ENCODE measurements around the gene ANGPTL1.

ANGPTL1 gene

DNA sequence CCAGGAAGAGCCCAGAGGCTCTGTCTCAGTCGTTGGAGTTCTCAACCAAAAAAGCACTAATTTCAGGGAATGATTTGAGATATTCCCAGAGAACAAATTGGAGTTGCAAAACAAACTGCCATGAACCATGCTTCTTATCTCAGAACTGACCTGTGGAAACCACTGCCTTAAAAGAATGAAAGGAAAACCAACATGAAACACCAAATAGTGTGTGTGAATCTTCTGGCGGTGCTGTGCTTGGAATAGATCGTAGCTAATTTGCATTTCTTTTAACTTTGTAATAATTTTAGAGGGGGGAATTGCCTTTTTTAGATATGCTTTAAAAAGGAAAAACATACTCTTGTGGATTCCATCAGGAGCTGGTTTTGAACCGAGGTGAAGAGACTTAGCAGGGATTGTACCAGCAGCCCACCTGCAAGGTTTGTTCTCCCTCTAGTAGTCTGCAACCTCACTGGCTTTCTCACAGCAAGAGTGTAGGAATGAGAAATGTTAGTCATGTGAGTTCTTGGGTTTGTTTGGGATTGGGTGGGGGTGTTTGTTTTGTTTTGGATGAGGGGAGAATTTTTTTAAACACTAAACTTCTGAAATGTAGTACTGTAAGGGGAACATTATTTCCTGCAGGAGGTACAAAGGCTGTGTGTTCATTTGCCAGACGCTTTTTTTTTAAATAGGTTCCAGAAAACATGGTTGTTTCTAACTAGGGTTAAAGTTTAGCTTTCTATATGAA, 45.7 kb upstream of the ANGPTL1 start:
- Histone ChIP-seq H2BK12ac (ENCODE audit: low read length in 2 of 2) (no peak overlapping the region), H3K4me2 (ENCODE audit: low read length, poor library complexity, severe bottlenecking) (no peak overlapping the region), H3K4me1 (ENCODE audit: control insufficient read depth, insufficient read depth, low read depth, low read length) (no peaks in the 10 kb centered on the region), H2BK5ac (ENCODE audit: low read depth, low read length, poor library complexity, severe bottlenecking) (no peak overlapping the region), H2BK15ac (ENCODE audit: low read depth, poor library complexity, severe bottlenecking) (no peak overlapping the region), H4K8ac (ENCODE audit: low read length) (no peak overlapping the region), H3K14ac (ENCODE audit: low read length in 2 of 2) (no peak overlapping the region), H3K18ac (ENCODE audit: low read depth in 1 of 2, low read length in 2 of 2) (no peak overlapping the region), H3K79me1 (replicated peaks; ENCODE audit: low read length, poor library complexity, severe bottlenecking) (peaks cover 13% of the 10 kb centered on the region), H3K23ac (ENCODE audit: low read length in 2 of 2) (no peak overlapping the region), H3K27ac (ENCODE audit: low read length, poor library complexity, severe bottlenecking) (no peak overlapping the region), H3K9ac (ENCODE audit: low read length) (no peak overlapping the region), H2BK120ac (ENCODE audit: low read depth, low read length) (no peak overlapping the region), H3K36me3 (ENCODE audit: control insufficient read depth in 1 of 2, insufficient read depth in 2 of 2, low read depth in 1 of 2, low read length in 2 of 2) (peaks cover 12 to 90% of the 10 kb centered on the region in 2 experiments), H2AFZ (ENCODE audit: low read depth, low read length) (no peak overlapping the region), H2AK5ac (ENCODE audit: low read length, severe bottlenecking) (no peak overlapping the region), H3K27me3 (ENCODE audit: control insufficient read depth in 1 of 2, insufficient read depth in 1 of 2, low read length in 2 of 2) (no peaks in the 10 kb centered on the region), H4K91ac (ENCODE audit: low read length) (no peak overlapping the region), H3K4ac (ENCODE audit: low read depth in 1 of 2, low read length in 2 of 2) (no peak overlapping the region), H3K4me3 (ENCODE audit: insufficient read depth in 1 of 2, low read depth in 1 of 2, low read length in 2 of 2) (no peak overlapping the region), H3K9me3 (ENCODE audit: control insufficient read depth, low read length) (no peaks in the 10 kb centered on the region)
- DNase-seq: no peak
- WGBS: 94% methylated on average over 5 of the region's 5 CpGs

- Histone ChIP-seq H3K23ac (ENCODE audit: low read length in 2 of 2) (no peak overlapping the region), H2BK15ac (ENCODE audit: low read depth, poor library complexity, severe bottlenecking) (no peak overlapping the region), H2BK12ac (ENCODE audit: low read length in 2 of 2) (no peak overlapping the region), H2BK5ac (ENCODE audit: low read depth, low read length, poor library complexity, severe bottlenecking) (no peak overlapping the region), H4K8ac (ENCODE audit: low read length) (no peak overlapping the region), H3K36me3 (ENCODE audit: control insufficient read depth in 1 of 2, insufficient read depth in 2 of 2, low read depth in 1 of 2, low read length in 2 of 2) (peaks cover 12 to 72% of the 10 kb centered on the region in 2 experiments), H3K9me3 (ENCODE audit: control insufficient read depth, low read length) (no peaks in the 10 kb centered on the region), H2AFZ (ENCODE audit: low read depth, low read length) (no peak overlapping the region), H3K4ac (ENCODE audit: low read depth in 1 of 2, low read length in 2 of 2) (no peak overlapping the region), H4K91ac (ENCODE audit: low read length) (no peak overlapping the region), H3K4me3 (ENCODE audit: insufficient read depth in 1 of 2, low read depth in 1 of 2, low read length in 2 of 2) (no peak overlapping the region), H3K4me2 (ENCODE audit: low read length, poor library complexity, severe bottlenecking) (no peak overlapping the region), H3K9ac (ENCODE audit: low read length) (no peak overlapping the region), H2BK120ac (ENCODE audit: low read depth, low read length) (no peak overlapping the region), H3K14ac (ENCODE audit: low read length in 2 of 2) (no peak overlapping the region), H3K4me1 (ENCODE audit: control insufficient read depth, insufficient read depth, low read depth, low read length) (no peaks in the 10 kb centered on the region), H3K79me1 (replicated peaks; ENCODE audit: low read length, poor library complexity, severe bottlenecking) (peaks cover 15% of the 10 kb centered on the region), H3K27ac (ENCODE audit: low read length, poor library complexity, severe bottlenecking) (no peak overlapping the region), H3K18ac (ENCODE audit: low read depth in 1 of 2, low read length in 2 of 2) (no peak overlapping the region), H3K27me3 (ENCODE audit: control insufficient read depth in 1 of 2, insufficient read depth in 1 of 2, low read length in 2 of 2) (no peaks in the 10 kb centered on the region), H2AK5ac (ENCODE audit: low read length, severe bottlenecking) (no peak overlapping the region)
- 91% methylated on average over 1 of the region's 2 CpGs for WGBS
- no peak for DNase-seq
Observed at GRCh38 chr1:178912597-178912996, 41.7 kb upstream of the ANGPTL1 start.

- no peaks in the 10 kb centered on the region for H3K27me3 ChIP-seq (ENCODE audit: control insufficient read depth in 1 of 2, insufficient read depth in 1 of 2, low read length in 2 of 2)
- no peak overlapping the region for H4K91ac ChIP-seq (ENCODE audit: low read length)
- H3K4me1 ChIP-seq (ENCODE audit: control insufficient read depth, insufficient read depth, low read depth, low read length): no peaks in the 10 kb centered on the region
- H4K8ac ChIP-seq (ENCODE audit: low read length): no peak overlapping the region
- H3K18ac ChIP-seq (ENCODE audit: low read depth in 1 of 2, low read length in 2 of 2): no peak overlapping the region
- H3K36me3 ChIP-seq (ENCODE audit: control insufficient read depth in 1 of 2, insufficient read depth in 2 of 2, low read depth in 1 of 2, low read length in 2 of 2): peaks cover 11 to 72% of the 10 kb centered on the region in 2 experiments
- H3K9me3 ChIP-seq (ENCODE audit: control insufficient read depth, low read length): no peaks in the 10 kb centered on the region
- no peak overlapping the region for H2BK120ac ChIP-seq (ENCODE audit: low read depth, low read length)
- no peak overlapping the region for H3K4me3 ChIP-seq (ENCODE audit: insufficient read depth in 1 of 2, low read depth in 1 of 2, low read length in 2 of 2)
- H2BK15ac ChIP-seq (ENCODE audit: low read depth, poor library complexity, severe bottlenecking): no peak overlapping the region
- H3K4ac ChIP-seq (ENCODE audit: low read depth in 1 of 2, low read length in 2 of 2): no peak overlapping the region
- 94% methylated on average over 1 of the region's 1 CpG for WGBS
- H2BK5ac ChIP-seq (ENCODE audit: low read depth, low read length, poor library complexity, severe bottlenecking): no peak overlapping the region
- no peak overlapping the region for H3K14ac ChIP-seq (ENCODE audit: low read length in 2 of 2)
- H3K79me1 ChIP-seq (replicated peaks; ENCODE audit: low read length, poor library complexity, severe bottlenecking): peaks cover 14% of the 10 kb centered on the region
- no peak overlapping the region for H3K4me2 ChIP-seq (ENCODE audit: low read length, poor library complexity, severe bottlenecking)
- H3K23ac ChIP-seq (ENCODE audit: low read length in 2 of 2): no peak overlapping the region
- no peak overlapping the region for H2AK5ac ChIP-seq (ENCODE audit: low read length, severe bottlenecking)
- no peak overlapping the region for H3K9ac ChIP-seq (ENCODE audit: low read length)
- no peak overlapping the region for H3K27ac ChIP-seq (ENCODE audit: low read length, poor library complexity, severe bottlenecking)
- no peak overlapping the region for H2AFZ ChIP-seq (ENCODE audit: low read depth, low read length)
- DNase-seq: no peak
- no peak overlapping the region for H2BK12ac ChIP-seq (ENCODE audit: low read length in 2 of 2)
Observed at GRCh38 chr1:178910023-178910422, 39.1 kb upstream of the ANGPTL1 start.

GRCh38 chr1:178908358-178908757, 37.5 kb upstream of the ANGPTL1 start:
- no peak overlapping the region for H2BK15ac ChIP-seq (ENCODE audit: low read depth, poor library complexity, severe bottlenecking)
- H3K18ac ChIP-seq (ENCODE audit: low read depth in 1 of 2, low read length in 2 of 2): no peak overlapping the region
- no peak overlapping the region for H3K4me2 ChIP-seq (ENCODE audit: low read length, poor library complexity, severe bottlenecking)
- H3K4ac ChIP-seq (ENCODE audit: low read depth in 1 of 2, low read length in 2 of 2): no peak overlapping the region
- H4K8ac ChIP-seq (ENCODE audit: low read length): no peak overlapping the region
- no peak overlapping the region for H4K91ac ChIP-seq (ENCODE audit: low read length)
- H3K27ac ChIP-seq (ENCODE audit: low read length, poor library complexity, severe bottlenecking): no peak overlapping the region
- H2AFZ ChIP-seq (ENCODE audit: low read depth, low read length): no peak overlapping the region
- H3K9ac ChIP-seq (ENCODE audit: low read length): peak overlapping the region; percentile 56
- peaks cover 4% of the 10 kb centered on the region for H3K79me1 ChIP-seq (replicated peaks; ENCODE audit: low read length, poor library complexity, severe bottlenecking)
- no peak for DNase-seq
- H2AK5ac ChIP-seq (ENCODE audit: low read length, severe bottlenecking): no peak overlapping the region
- no peak overlapping the region for H2BK120ac ChIP-seq (ENCODE audit: low read depth, low read length)
- no peak overlapping the region for H3K23ac ChIP-seq (ENCODE audit: low read length in 2 of 2)
- no peaks in the 10 kb centered on the region for H3K9me3 ChIP-seq (ENCODE audit: control insufficient read depth, low read length)
- H3K4me1 ChIP-seq (ENCODE audit: control insufficient read depth, insufficient read depth, low read depth, low read length): no peaks in the 10 kb centered on the region
- H3K14ac ChIP-seq (ENCODE audit: low read length in 2 of 2): no peak overlapping the region
- no peak overlapping the region for H2BK5ac ChIP-seq (ENCODE audit: low read depth, low read length, poor library complexity, severe bottlenecking)
- no peaks in the 10 kb centered on the region for H3K27me3 ChIP-seq (ENCODE audit: control insufficient read depth in 1 of 2, insufficient read depth in 1 of 2, low read length in 2 of 2)
- peaks cover 2 to 70% of the 10 kb centered on the region in 2 experiments for H3K36me3 ChIP-seq (ENCODE audit: control insufficient read depth in 1 of 2, insufficient read depth in 2 of 2, low read depth in 1 of 2, low read length in 2 of 2)
- 100% methylated on average over 1 of the region's 1 CpG for WGBS
- no peak overlapping the region for H3K4me3 ChIP-seq (ENCODE audit: insufficient read depth in 1 of 2, low read depth in 1 of 2, low read length in 2 of 2)
- H2BK12ac ChIP-seq (ENCODE audit: low read length in 2 of 2): no peak overlapping the region

All from mesenchymal stem cell (in vitro differentiated cells and primary cell).